Measurements from ENCODE around the gene IRF7.

- TF ChIP-seq, protein P1, sequence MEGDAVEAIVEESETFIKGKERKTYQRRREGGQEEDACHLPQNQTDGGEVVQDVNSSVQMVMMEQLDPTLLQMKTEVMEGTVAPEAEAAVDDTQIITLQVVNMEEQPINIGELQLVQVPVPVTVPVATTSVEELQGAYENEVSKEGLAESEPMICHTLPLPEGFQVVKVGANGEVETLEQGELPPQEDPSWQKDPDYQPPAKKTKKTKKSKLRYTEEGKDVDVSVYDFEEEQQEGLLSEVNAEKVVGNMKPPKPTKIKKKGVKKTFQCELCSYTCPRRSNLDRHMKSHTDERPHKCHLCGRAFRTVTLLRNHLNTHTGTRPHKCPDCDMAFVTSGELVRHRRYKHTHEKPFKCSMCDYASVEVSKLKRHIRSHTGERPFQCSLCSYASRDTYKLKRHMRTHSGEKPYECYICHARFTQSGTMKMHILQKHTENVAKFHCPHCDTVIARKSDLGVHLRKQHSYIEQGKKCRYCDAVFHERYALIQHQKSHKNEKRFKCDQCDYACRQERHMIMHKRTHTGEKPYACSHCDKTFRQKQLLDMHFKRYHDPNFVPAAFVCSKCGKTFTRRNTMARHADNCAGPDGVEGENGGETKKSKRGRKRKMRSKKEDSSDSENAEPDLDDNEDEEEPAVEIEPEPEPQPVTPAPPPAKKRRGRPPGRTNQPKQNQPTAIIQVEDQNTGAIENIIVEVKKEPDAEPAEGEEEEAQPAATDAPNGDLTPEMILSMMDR (IDR thresholded peaks at IDR 0.05; ENCODE audit: borderline replicate concordance, extremely low read depth, low read length, poor library complexity, severe bottlenecking) = no peak
- TF ChIP-seq EZH2 (IDR thresholded peaks at IDR 0.05; ENCODE audit: borderline replicate concordance, low read depth, low read length, severe bottlenecking) = no peak
Measured at GRCh38 chr11:574632-575312, 41.0 kb downstream of the IRF7 start.
